HCT116 (cell line): ENCODE data around the gene MPV17. TPM values are rescaled to one million over a fixed set of nuclear protein-coding genes. Genes with fewer than 3 reads are reported as not detected.

Experiments used
- ATAC-seq: fragments of 200-7000 bp; cut with Tn5 transposase; 2 replicates; pipeline ENCODE4 v1.9.1; 2020; ENCODE audit warnings: mild to moderate bottlenecking, moderate library complexity
- BruUV-seq: library from RNA; stranded (reverse); fragments of 400-500 nt; replicated peaks from 2 replicates; lab custom pipeline; 2021; lab: Mats Ljungman, UMichigan
- CTCF ChIA-PET: fragments of 300-600 bp; sonication (Branson Sonifier 250); formaldehyde crosslinking; loops from one replicate; lab custom pipeline; 2021; ENCODE audit warnings: antibody characterized with exemption; lab: Charles Lee
- POLR2A ChIA-PET: fragments of 300-600, 350-600 bp; sonication (Branson Sonifier 250); formaldehyde crosslinking; loops from one replicate; lab custom pipeline; 2021; ENCODE audit warnings: antibody characterized with exemption; lab: Charles Lee
- RAD21 ChIA-PET, 2 experiments: fragments of 300-600 bp; sonication (Branson Sonifier 250); formaldehyde crosslinking; loops; one replicate each; lab custom pipeline; 2023; ENCODE audit warnings: low total read pairs in 2 of 2; ENCODE audit not compliant: uncharacterized antibody in 2 of 2, unreplicated experiment in 2 of 2, low non-redundant PET in 1 of 2; lab: Charles Lee
- DNase-seq: peaks from one replicate; pipeline ENCODE4 v3.0.0-alpha.2; 2010; ENCODE audit warnings: low read depth, low spot score
- H2AFZ ChIP-seq: fragments of 200-600 bp; shearing (Covaris generic), sonication (generic); 2 replicates; pipeline ENCODE4 v1.6.1; 2017; ENCODE audit warnings: low read depth, mixed run types, mixed read lengths, antibody characterized with exemption, low read length; ENCODE audit not compliant: poor library complexity, severe bottlenecking
- H3K27ac ChIP-seq: 2 replicates; pipeline ENCODE4 v1.5.1; 2012; ENCODE audit warnings: low read depth, low read length
- H3K27me3 ChIP-seq: fragments of 200-600 bp; sonication (generic); 2 replicates; pipeline ENCODE4 v1.6.1; 2016; ENCODE audit warnings: mixed run types, low read length, mixed read lengths; ENCODE audit not compliant: insufficient read depth
- H3K36me3 ChIP-seq, 2 experiments: fragments of 200-500 bp in 1 of 2; fragments of 200-600 bp in 1 of 2; sonication (Bioruptor generic) in 1 of 2; sonication (generic) in 1 of 2; 2 replicates each; pipeline versions ENCODE4 v1.5.1 to v1.6.1; 2014 to 2016; ENCODE audit warnings: low read length in 2 of 2, inconsistent platforms in 1 of 2, mixed read lengths in 1 of 2, mixed run types in 1 of 2; ENCODE audit not compliant: insufficient read depth in 2 of 2, control insufficient read depth in 1 of 2
- H3K4me1 ChIP-seq, 2 experiments: fragments of 200-600 bp in 1 of 2; sonication (generic) in 1 of 2; 2 replicates each; pipeline versions ENCODE4 v1.5.1 to v1.6.1; 2012 to 2017; ENCODE audit warnings: low read length in 2 of 2, inconsistent platforms in 1 of 2, mild to moderate bottlenecking in 1 of 2, mixed read lengths in 1 of 2, mixed run types in 1 of 2, moderate library complexity in 1 of 2; ENCODE audit not compliant: insufficient read depth in 2 of 2, control insufficient read depth in 1 of 2
- H3K4me2 ChIP-seq: fragments of 200-600 bp; sonication (generic); 2 replicates; pipeline ENCODE4 v1.6.1; 2017; ENCODE audit warnings: mixed run types, low read length, mixed read lengths
- H3K4me3 ChIP-seq, 2 experiments: fragments of 200-600 bp in 1 of 2; sonication (generic) in 1 of 2; replicated peaks in 1 of 2; 2 replicates each; pipeline ENCODE4 v1.5.1; 2011 to 2016; ENCODE audit warnings: low read length in 2 of 2, control low read depth in 1 of 2, low read depth in 1 of 2, mild to moderate bottlenecking in 1 of 2, mixed read lengths in 1 of 2, mixed run types in 1 of 2
- H3K79me2 ChIP-seq: fragments of 200-600 bp; sonication (generic); 2 replicates; pipeline ENCODE4 v1.6.1; 2017; ENCODE audit warnings: mild to moderate bottlenecking, mixed run types, low read length, moderate library complexity, mixed read lengths; ENCODE audit not compliant: insufficient read depth
- H3K9ac ChIP-seq: fragments of 200-600 bp; sonication (generic); 2 replicates; pipeline ENCODE4 v1.6.1; 2016; ENCODE audit warnings: low read length, mixed read lengths
- H3K9me2 ChIP-seq: fragments of 200-600 bp; sonication (generic), shearing (Covaris generic); 2 replicates; pipeline ENCODE4 v1.6.1; 2017; ENCODE audit warnings: mixed run types, mild to moderate bottlenecking, moderate library complexity; ENCODE audit not compliant: insufficient read depth
- H3K9me3 ChIP-seq, 2 experiments: fragments of 200-500 bp in 1 of 2; fragments of 200-600 bp in 1 of 2; sonication (Bioruptor generic) in 1 of 2; sonication (generic) in 1 of 2; 2 replicates each; pipeline ENCODE4 v1.6.1; 2014 to 2017; ENCODE audit warnings: low read length in 2 of 2, mixed read lengths in 2 of 2, inconsistent platforms in 1 of 2, low read depth in 1 of 2, mild to moderate bottlenecking in 1 of 2, mixed run types in 1 of 2, moderate library complexity in 1 of 2; ENCODE audit not compliant: control insufficient read depth in 1 of 2, insufficient read depth in 1 of 2
- H4K20me1 ChIP-seq: fragments of 200-600 bp; sonication (generic), shearing (Covaris generic); 2 replicates; pipeline ENCODE4 v1.6.1; 2017; ENCODE audit warnings: mixed run types, mild to moderate bottlenecking, moderate library complexity; ENCODE audit not compliant: insufficient read depth
- CBX3 ChIP-seq: IDR thresholded peaks from 2 replicates; pipeline ENCODE4 v1.6.1; 2012; ENCODE audit warnings: low read depth
- CEBPB ChIP-seq: IDR thresholded peaks from 2 replicates; pipeline ENCODE4 v1.6.1; 2012; ENCODE audit warnings: low read depth
- EGR1 ChIP-seq: IDR thresholded peaks from 2 replicates; pipeline ENCODE4 v1.6.1; 2012; ENCODE audit warnings: low read depth
- ELF1 ChIP-seq: IDR thresholded peaks from 2 replicates; pipeline ENCODE4 v1.6.1; 2012; ENCODE audit warnings: low read depth, borderline replicate concordance
- EZH2 ChIP-seq: fragments of 200-600 bp; sonication (generic); IDR thresholded peaks from 2 replicates; pipeline ENCODE4 v1.6.1; 2017; ENCODE audit warnings: antibody characterized with exemption, mixed run types
- EZH2phosphoT487 ChIP-seq: fragments of 200-600 bp; IDR thresholded peaks from 2 replicates; pipeline ENCODE4 v1.6.1; 2018; ENCODE audit warnings: antibody characterized with exemption, borderline replicate concordance
- FOSL1 ChIP-seq: IDR thresholded peaks from 2 replicates; pipeline ENCODE4 v1.6.1; 2012; ENCODE audit warnings: low read depth
- POLR2AphosphoS5 ChIP-seq: IDR thresholded peaks from 2 replicates; pipeline ENCODE4 v1.6.1; 2011; ENCODE audit warnings: mild to moderate bottlenecking, low read depth, low read length, moderate library complexity
- RAD21 ChIP-seq: IDR thresholded peaks from 2 replicates; pipeline ENCODE4 v1.6.1; 2012; ENCODE audit warnings: low read depth, mild to moderate bottlenecking
- SRF ChIP-seq: IDR thresholded peaks from 2 replicates; pipeline ENCODE4 v1.6.1; 2012; ENCODE audit warnings: low read depth
- YY1 ChIP-seq: IDR thresholded peaks from 2 replicates; pipeline ENCODE4 v1.6.1; 2011; ENCODE audit warnings: low read length, low read depth, moderate library complexity, mild to moderate bottlenecking; ENCODE audit not compliant: insufficient replicate concordance; ENCODE audit errors: extremely low read depth
- ZFX ChIP-seq: fragments of 450-650 bp; IDR thresholded peaks from 2 replicates; pipeline ENCODE4 v1.6.1; 2017
- intact Hi-C: fragments of 100-400 bp; cut with micrococcal nuclease; formaldehyde crosslinking; loops from 2 replicates; pipeline ENCODE4 v1.10.0; 2022
- total RNA-seq: library from RNA; stranded (reverse); gene quantifications from one replicate; pipeline ENCODE4 v1.2.1, GENCODE V29; 2021; ENCODE audit not compliant: unreplicated experiment
- TF ChIP-seq, protein P1 (sequence below): IDR thresholded peaks from 2 replicates; pipeline ENCODE4 v1.6.1; 2012
- TF ChIP-seq, protein P2 (sequence below), 3 experiments: fragments of 200-600 bp in 1 of 3; sonication (generic) in 1 of 3; IDR thresholded peaks in 2 of 3; conservative IDR thresholded peaks in 1 of 3; 2 replicates each; pipeline ENCODE4 v1.5.1; 2012 to 2017; ENCODE audit warnings: low read depth in 2 of 3, low read length in 2 of 3, antibody characterized with exemption in 1 of 3, borderline replicate concordance in 1 of 3, control low read depth in 1 of 3, mild to moderate bottlenecking in 1 of 3, mixed read lengths in 1 of 3, mixed run types in 1 of 3, moderate library complexity in 1 of 3; ENCODE audit not compliant: insufficient read depth in 1 of 3
- TF ChIP-seq, protein P3 (sequence below): IDR thresholded peaks from 2 replicates; pipeline ENCODE4 v1.6.1; 2011; ENCODE audit warnings: mild to moderate bottlenecking, low read length, moderate library complexity; ENCODE audit not compliant: insufficient replicate concordance; ENCODE audit errors: extremely low read depth

Gene MPV17
- total RNA-seq, 1 experiment from 2014 or later, result 55.4 TPM

DNA sequence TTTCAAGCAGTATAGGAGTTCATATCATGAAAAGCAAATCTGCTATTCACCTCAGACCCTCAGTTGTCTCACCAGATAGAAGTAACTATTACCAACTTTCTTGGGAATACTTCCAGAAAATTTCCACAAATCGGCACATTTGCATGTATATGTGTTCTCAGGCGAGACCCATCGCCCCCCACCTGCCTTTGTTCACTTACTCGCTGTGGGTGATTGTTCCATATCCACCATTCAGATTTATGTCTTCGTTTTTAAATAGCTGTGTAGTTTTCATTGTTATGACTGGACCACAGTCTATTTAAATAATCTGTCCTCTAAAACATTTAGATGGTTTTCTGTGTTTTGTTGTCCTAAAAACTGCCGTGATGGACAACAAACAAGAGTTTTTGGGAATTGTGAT, 37.4 kb downstream of the MPV17 start:
- ATAC-seq (no peak), DNase-seq (no peak)
- Histone ChIP-seq H3K36me3 (no peaks in the 10 kb centered on the region), H3K9ac (no peak overlapping the region), H3K4me3 (no peak overlapping the region), H3K4me1 (peaks cover 2 to 19% of the 10 kb centered on the region in 2 experiments), H3K9me2 (no peaks in the 10 kb centered on the region), H3K27ac (no peak overlapping the region), H3K9me3 (no peaks in the 10 kb centered on the region), H3K79me2 (no peaks in the 10 kb centered on the region), H3K4me2 (no peak overlapping the region), H4K20me1 (no peaks in the 10 kb centered on the region), H3K27me3 (no peaks in the 10 kb centered on the region), H2AFZ (no peak overlapping the region)
- no peak for TF ChIP-seq RAD21
- TF ChIP-seq FOSL1, result no peak
- TF ChIP-seq, protein P1, sequence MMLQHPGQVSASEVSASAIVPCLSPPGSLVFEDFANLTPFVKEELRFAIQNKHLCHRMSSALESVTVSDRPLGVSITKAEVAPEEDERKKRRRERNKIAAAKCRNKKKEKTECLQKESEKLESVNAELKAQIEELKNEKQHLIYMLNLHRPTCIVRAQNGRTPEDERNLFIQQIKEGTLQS, result no peak
- TF ChIP-seq SRF, result no peak
- no peak for TF ChIP-seq POLR2AphosphoS5
- TF ChIP-seq, protein P2, sequence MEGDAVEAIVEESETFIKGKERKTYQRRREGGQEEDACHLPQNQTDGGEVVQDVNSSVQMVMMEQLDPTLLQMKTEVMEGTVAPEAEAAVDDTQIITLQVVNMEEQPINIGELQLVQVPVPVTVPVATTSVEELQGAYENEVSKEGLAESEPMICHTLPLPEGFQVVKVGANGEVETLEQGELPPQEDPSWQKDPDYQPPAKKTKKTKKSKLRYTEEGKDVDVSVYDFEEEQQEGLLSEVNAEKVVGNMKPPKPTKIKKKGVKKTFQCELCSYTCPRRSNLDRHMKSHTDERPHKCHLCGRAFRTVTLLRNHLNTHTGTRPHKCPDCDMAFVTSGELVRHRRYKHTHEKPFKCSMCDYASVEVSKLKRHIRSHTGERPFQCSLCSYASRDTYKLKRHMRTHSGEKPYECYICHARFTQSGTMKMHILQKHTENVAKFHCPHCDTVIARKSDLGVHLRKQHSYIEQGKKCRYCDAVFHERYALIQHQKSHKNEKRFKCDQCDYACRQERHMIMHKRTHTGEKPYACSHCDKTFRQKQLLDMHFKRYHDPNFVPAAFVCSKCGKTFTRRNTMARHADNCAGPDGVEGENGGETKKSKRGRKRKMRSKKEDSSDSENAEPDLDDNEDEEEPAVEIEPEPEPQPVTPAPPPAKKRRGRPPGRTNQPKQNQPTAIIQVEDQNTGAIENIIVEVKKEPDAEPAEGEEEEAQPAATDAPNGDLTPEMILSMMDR (IDR thresholded peaks at IDR 0.05 in 2 of 3, conservative IDR thresholded peaks at IDR 0.05 in 1 of 3; ENCODE audit: borderline replicate concordance in 1 of 3, insufficient read depth in 1 of 3, low read depth in 2 of 3, low read length in 2 of 3), result no peak
- no peak for TF ChIP-seq EZH2phosphoT487
- TF ChIP-seq, protein P3, sequence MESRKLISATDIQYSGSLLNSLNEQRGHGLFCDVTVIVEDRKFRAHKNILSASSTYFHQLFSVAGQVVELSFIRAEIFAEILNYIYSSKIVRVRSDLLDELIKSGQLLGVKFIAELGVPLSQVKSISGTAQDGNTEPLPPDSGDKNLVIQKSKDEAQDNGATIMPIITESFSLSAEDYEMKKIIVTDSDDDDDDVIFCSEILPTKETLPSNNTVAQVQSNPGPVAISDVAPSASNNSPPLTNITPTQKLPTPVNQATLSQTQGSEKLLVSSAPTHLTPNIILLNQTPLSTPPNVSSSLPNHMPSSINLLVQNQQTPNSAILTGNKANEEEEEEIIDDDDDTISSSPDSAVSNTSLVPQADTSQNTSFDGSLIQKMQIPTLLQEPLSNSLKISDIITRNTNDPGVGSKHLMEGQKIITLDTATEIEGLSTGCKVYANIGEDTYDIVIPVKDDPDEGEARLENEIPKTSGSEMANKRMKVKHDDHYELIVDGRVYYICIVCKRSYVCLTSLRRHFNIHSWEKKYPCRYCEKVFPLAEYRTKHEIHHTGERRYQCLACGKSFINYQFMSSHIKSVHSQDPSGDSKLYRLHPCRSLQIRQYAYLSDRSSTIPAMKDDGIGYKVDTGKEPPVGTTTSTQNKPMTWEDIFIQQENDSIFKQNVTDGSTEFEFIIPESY, result no peak
- no peak for TF ChIP-seq YY1
- no peak for TF ChIP-seq EGR1
- no peak for TF ChIP-seq EZH2
- TF ChIP-seq ELF1, result no peak
- no peak for TF ChIP-seq ZFX
- TF ChIP-seq CBX3, result no peak
- TF ChIP-seq CEBPB, result no peak
- RAD21 ChIA-PET, result no interaction called here
- POLR2A ChIA-PET, result no interaction called here
- BruUV-seq, result no TSS peak
- CTCF ChIA-PET, result no interaction called here
- intact Hi-C loops, result no loop called here
